GM21526 (cell line): ENCODE measurements around the gene TNPO3.

ENCODE experiments used
- ATAC-seq: cut with Tn5 transposase; IDR thresholded peaks from one replicate; pipeline ENCODE4 v1.9.1; 2021; ENCODE audit warnings: moderate library complexity; ENCODE audit not compliant: unreplicated experiment, low FRiP score

TNPO3 gene

GRCh38 chr7:128940494-128941322 is 114.2 kb downstream of the TNPO3 start:
- ATAC-seq = peak; percentile 60

GRCh38 chr7:128939861-128940410 is 115.0 kb downstream of the TNPO3 start:
- ATAC-seq = peak; percentile 19

GRCh38 chr7:128939075-128939860 is 115.6 kb downstream of the TNPO3 start:
- ATAC-seq = no peak

- no peak for ATAC-seq
Measured at GRCh38 chr7:128938544-128939074, 116.3 kb downstream of the TNPO3 start.

GRCh38 chr7:128937647-128938543 is 117.0 kb downstream of the TNPO3 start, which contains the start of gene IRF5:
TSS of gene IRF5 (plus strand) at chr7:128937927. CDS start at chr7:128942082, 4,155 bp downstream.
- ATAC-seq = no peak

GRCh38 chr7:128937271-128937646 is 117.7 kb downstream of the TNPO3 start:
- ATAC-seq = no peak

GRCh38 chr7:128936798-128937197 is 118.1 kb downstream of the TNPO3 start:
- no peak for ATAC-seq

- no peak for ATAC-seq
Measured at GRCh38 chr7:128935342-128935730, 119.6 kb downstream of the TNPO3 start.

- ATAC-seq = peak; percentile 39
Measured at GRCh38 chr7:128934361-128935341, 120.3 kb downstream of the TNPO3 start.

- no peak for ATAC-seq
Measured at GRCh38 chr7:128933180-128933891, 121.6 kb downstream of the TNPO3 start.

- no peak for ATAC-seq
Measured at GRCh38 chr7:128932862-128933179, 122.1 kb downstream of the TNPO3 start.

- ATAC-seq = no peak
Measured at GRCh38 chr7:128931965-128932861, 122.7 kb downstream of the TNPO3 start.

GRCh38 chr7:128931190-128931798 is 123.6 kb downstream of the TNPO3 start:
- no peak for ATAC-seq

- no peak for ATAC-seq
Measured at GRCh38 chr7:128928882-128929788, 125.8 kb downstream of the TNPO3 start.

- no peak for ATAC-seq
Measured at GRCh38 chr7:128928159-128928813, 126.6 kb downstream of the TNPO3 start.
